Measurements from ENCODE around the gene TDRD12. TPM values are rescaled to one million over a fixed set of nuclear protein-coding genes. Genes with fewer than 3 reads are reported as not detected.
A peak's percentile ranks its signal among the peaks of the same experiment; 100 is the strongest.

TDRD12 gene
- total RNA-seq, 1 experiment from 2014 or later = 0.64 TPM

- peak; percentile 46 for DNase-seq (ENCODE audit: low spot score)
- CTCF ChIA-PET = no interaction called here
- H3K27ac ChIP-seq (ENCODE audit: low read depth, low read length, poor library complexity, severe bottlenecking) = no peak overlapping the region
- H3K9me3 ChIP-seq (ENCODE audit: low read depth, low read length, poor library complexity, severe bottlenecking) = no peaks in the 10 kb centered on the region
- no TSS peak for BruUV-seq (replicated peaks)
- peaks cover 32% of the 10 kb centered on the region for H3K4me1 ChIP-seq (ENCODE audit: insufficient read depth, low read length, poor library complexity, severe bottlenecking)
- H3K27me3 ChIP-seq (replicated peaks; ENCODE audit: insufficient read depth, low read depth, low read length, poor library complexity) = peaks cover 6% of the 10 kb centered on the region
- POLR2A ChIA-PET (ENCODE audit: low non-redundant PET) = no interaction called here
- H3K36me3 ChIP-seq (ENCODE audit: insufficient read depth, low read length, poor library complexity, severe bottlenecking) = no peaks in the 10 kb centered on the region
- intact Hi-C loops (cut with micrococcal nuclease; ENCODE audit: unreplicated experiment) = no loop called here
- no peak overlapping the region for H3K4me3 ChIP-seq (ENCODE audit: low read depth, low read length, poor library complexity, severe bottlenecking)
- TF ChIP-seq CTCF (conservative IDR thresholded peaks at IDR 0.05; ENCODE audit: low read depth, low read length) = peak; percentile 40
- no peak for TF ChIP-seq EZH2 (IDR thresholded peaks at IDR 0.05; ENCODE audit: borderline replicate concordance, low read depth, low read length, poor library complexity, severe bottlenecking)
These were observed 41.9 kb upstream of the TDRD12 start for GRCh38 chr19:32677657-32678056.

- peaks cover 17% of the 10 kb centered on the region for H3K4me1 ChIP-seq (ENCODE audit: insufficient read depth, low read length, poor library complexity, severe bottlenecking)
- H3K27ac ChIP-seq (ENCODE audit: low read depth, low read length, poor library complexity, severe bottlenecking) = no peak overlapping the region
- ChIA-PET POLR2A (ENCODE audit: low non-redundant PET) (no interaction called here), CTCF (no interaction called here)
- H3K9me3 ChIP-seq (ENCODE audit: low read depth, low read length, poor library complexity, severe bottlenecking) = no peaks in the 10 kb centered on the region
- intact Hi-C loops (cut with micrococcal nuclease; ENCODE audit: unreplicated experiment) = no loop called here
- no peak for DNase-seq (ENCODE audit: low spot score)
- H3K4me3 ChIP-seq (ENCODE audit: low read depth, low read length, poor library complexity, severe bottlenecking) = no peak overlapping the region
- H3K27me3 ChIP-seq (replicated peaks; ENCODE audit: insufficient read depth, low read depth, low read length, poor library complexity) = peaks cover 6% of the 10 kb centered on the region
- no peaks in the 10 kb centered on the region for H3K36me3 ChIP-seq (ENCODE audit: insufficient read depth, low read length, poor library complexity, severe bottlenecking)
- no TSS peak for BruUV-seq (replicated peaks)
- TF ChIP-seq CTCF (conservative IDR thresholded peaks at IDR 0.05; ENCODE audit: low read depth, low read length) = no peak
- TF ChIP-seq EZH2 (IDR thresholded peaks at IDR 0.05; ENCODE audit: borderline replicate concordance, low read depth, low read length, poor library complexity, severe bottlenecking) = no peak
These were observed 38.6 kb upstream of the TDRD12 start for GRCh38 chr19:32680986-32681385.

- no peak overlapping the region for H3K27ac ChIP-seq (ENCODE audit: low read depth, low read length, poor library complexity, severe bottlenecking)
- POLR2A ChIA-PET (ENCODE audit: low non-redundant PET) = no interaction called here
- no TSS peak for BruUV-seq (replicated peaks)
- no peak for DNase-seq (ENCODE audit: low spot score)
- H3K27me3 ChIP-seq (replicated peaks; ENCODE audit: insufficient read depth, low read depth, low read length, poor library complexity) = no peaks in the 10 kb centered on the region
- H3K36me3 ChIP-seq (ENCODE audit: insufficient read depth, low read length, poor library complexity, severe bottlenecking) = no peaks in the 10 kb centered on the region
- H3K9me3 ChIP-seq (ENCODE audit: low read depth, low read length, poor library complexity, severe bottlenecking) = no peaks in the 10 kb centered on the region
- CTCF ChIA-PET = no interaction called here
- no peak for TF ChIP-seq CTCF (conservative IDR thresholded peaks at IDR 0.05; ENCODE audit: low read depth, low read length)
- TF ChIP-seq EZH2 (IDR thresholded peaks at IDR 0.05; ENCODE audit: borderline replicate concordance, low read depth, low read length, poor library complexity, severe bottlenecking) = no peak
- peaks cover 8% of the 10 kb centered on the region for H3K4me1 ChIP-seq (ENCODE audit: insufficient read depth, low read length, poor library complexity, severe bottlenecking)
- no peak overlapping the region for H3K4me3 ChIP-seq (ENCODE audit: low read depth, low read length, poor library complexity, severe bottlenecking)
- intact Hi-C loops (cut with micrococcal nuclease; ENCODE audit: unreplicated experiment) = no loop called here
These were observed 37.2 kb upstream of the TDRD12 start for GRCh38 chr19:32682317-32682716.

Measured in A673 (cell line).